Measurements from ENCODE around the gene RDH12. TPM values are rescaled to one million over a fixed set of nuclear protein-coding genes. Genes with fewer than 3 reads are reported as not detected.

RDH12 gene
- total RNA-seq, 3 donors from 2014 or later, result not detected

DNA sequence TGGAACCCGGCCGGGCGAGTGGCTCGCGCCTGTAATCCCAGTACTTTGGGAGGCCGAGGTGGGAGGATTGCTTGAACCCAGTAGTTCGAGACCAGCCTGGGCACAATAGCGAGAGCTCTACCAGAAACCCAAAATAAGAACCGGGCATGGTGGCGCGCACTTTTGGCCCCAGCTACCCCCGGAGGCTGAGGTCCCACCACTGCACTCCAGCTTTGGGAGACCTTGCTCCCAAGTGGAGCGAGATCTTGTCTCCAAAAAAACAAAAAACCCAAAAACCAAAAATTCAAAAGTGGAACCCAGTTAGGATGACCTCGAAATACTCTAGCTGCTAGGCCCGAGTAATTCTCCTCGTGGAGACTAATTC lies 26.5 kb upstream of the RDH12 start:
- Histone ChIP-seq H3K9me3 (no peaks in the 10 kb centered on the region), H3K27me3 (no peaks in the 10 kb centered on the region), H3K4me3 (peak overlapping the region; percentile 81 to 99 (median 87)), H3K27ac (peak overlapping the region; percentile 99), H3K36me3 (no peaks in the 10 kb centered on the region), H3K4me1 (peaks cover 0 to 16% of the 10 kb centered on the region in 2 donors)
- intact Hi-C loops (cut with DNase I; ENCODE audit: low total_unique reads), result no loop called here
- no peak for TF ChIP-seq POLR2AphosphoS5 (IDR thresholded peaks at IDR 0.05)
- TF ChIP-seq, protein P1, sequence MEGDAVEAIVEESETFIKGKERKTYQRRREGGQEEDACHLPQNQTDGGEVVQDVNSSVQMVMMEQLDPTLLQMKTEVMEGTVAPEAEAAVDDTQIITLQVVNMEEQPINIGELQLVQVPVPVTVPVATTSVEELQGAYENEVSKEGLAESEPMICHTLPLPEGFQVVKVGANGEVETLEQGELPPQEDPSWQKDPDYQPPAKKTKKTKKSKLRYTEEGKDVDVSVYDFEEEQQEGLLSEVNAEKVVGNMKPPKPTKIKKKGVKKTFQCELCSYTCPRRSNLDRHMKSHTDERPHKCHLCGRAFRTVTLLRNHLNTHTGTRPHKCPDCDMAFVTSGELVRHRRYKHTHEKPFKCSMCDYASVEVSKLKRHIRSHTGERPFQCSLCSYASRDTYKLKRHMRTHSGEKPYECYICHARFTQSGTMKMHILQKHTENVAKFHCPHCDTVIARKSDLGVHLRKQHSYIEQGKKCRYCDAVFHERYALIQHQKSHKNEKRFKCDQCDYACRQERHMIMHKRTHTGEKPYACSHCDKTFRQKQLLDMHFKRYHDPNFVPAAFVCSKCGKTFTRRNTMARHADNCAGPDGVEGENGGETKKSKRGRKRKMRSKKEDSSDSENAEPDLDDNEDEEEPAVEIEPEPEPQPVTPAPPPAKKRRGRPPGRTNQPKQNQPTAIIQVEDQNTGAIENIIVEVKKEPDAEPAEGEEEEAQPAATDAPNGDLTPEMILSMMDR (IDR thresholded peaks at IDR 0.05), result no peak
- no peak for TF ChIP-seq POLR2A (IDR thresholded peaks at IDR 0.05)
- DNase-seq (ENCODE audit: low spot score in 2 of 2), result no peak

DNA sequence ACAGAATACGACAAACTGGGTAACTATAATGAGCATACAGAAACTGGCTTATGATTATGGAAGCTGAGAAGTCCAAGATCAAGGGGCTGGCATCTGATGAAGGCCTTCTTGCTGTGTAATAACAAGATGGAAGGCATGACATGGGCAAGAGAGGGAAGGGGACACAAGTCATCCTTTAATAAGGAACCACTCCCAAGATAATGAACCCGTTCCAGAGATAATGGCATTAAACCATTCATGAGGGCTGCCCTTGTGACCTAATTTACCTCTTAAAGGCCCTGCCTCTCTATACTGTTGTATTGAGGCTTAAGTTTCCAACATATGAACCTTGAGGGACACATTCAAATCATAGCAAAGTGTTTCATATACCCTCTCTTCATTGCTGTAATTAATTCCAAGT lies 22.7 kb upstream of the RDH12 start:
- no peaks in the 10 kb centered on the region for H3K36me3 ChIP-seq
- TF ChIP-seq POLR2A (IDR thresholded peaks at IDR 0.05) (no peak), POLR2AphosphoS5 (IDR thresholded peaks at IDR 0.05) (no peak)
- TF ChIP-seq, protein P1 (IDR thresholded peaks at IDR 0.05), result no peak
- H3K9me3 ChIP-seq, result no peaks in the 10 kb centered on the region
- H3K4me3 ChIP-seq, result no peak overlapping the region
- DNase-seq (ENCODE audit: low spot score in 2 of 2), result no peak
- intact Hi-C loops (cut with DNase I; ENCODE audit: low total_unique reads), result no loop called here
- H3K4me1 ChIP-seq, result no peaks in the 10 kb centered on the region
- H3K27ac ChIP-seq, result no peak overlapping the region
- no peaks in the 10 kb centered on the region for H3K27me3 ChIP-seq

DNA sequence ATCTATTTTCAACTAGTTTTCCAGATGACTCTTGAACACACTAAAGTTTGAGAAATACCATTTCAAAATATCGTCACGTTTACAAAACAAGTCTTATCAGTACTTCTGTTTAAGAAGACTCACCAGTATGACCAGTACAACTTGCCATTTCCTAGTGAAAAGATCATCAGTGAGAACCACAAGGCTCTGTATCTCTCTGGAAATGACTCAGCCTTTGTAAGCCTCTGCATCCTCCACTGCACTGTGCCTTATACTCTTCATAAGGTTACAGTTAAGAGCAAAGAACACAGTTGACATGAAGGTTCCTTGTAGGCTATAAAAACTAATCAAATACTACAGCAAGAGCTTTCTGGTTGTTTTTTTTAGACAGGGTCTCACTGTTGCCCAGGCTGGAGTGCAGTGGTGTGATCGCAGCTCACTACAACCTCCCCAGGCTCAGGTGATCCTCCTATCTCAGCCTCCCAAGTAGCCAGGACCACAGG lies 21.5 kb upstream of the RDH12 start:
- Histone ChIP-seq H3K4me3 (no peak overlapping the region), H3K9me3 (no peaks in the 10 kb centered on the region), H3K36me3 (no peaks in the 10 kb centered on the region), H3K27ac (no peak overlapping the region), H3K27me3 (no peaks in the 10 kb centered on the region), H3K4me1 (no peaks in the 10 kb centered on the region)
- no peak for DNase-seq (ENCODE audit: low spot score in 2 of 2)
- TF ChIP-seq, protein P1 (IDR thresholded peaks at IDR 0.05), result no peak
- TF ChIP-seq POLR2A (IDR thresholded peaks at IDR 0.05) (no peak), POLR2AphosphoS5 (IDR thresholded peaks at IDR 0.05) (no peak)
- intact Hi-C loops (cut with DNase I; ENCODE audit: low total_unique reads), result no loop called here

DNA sequence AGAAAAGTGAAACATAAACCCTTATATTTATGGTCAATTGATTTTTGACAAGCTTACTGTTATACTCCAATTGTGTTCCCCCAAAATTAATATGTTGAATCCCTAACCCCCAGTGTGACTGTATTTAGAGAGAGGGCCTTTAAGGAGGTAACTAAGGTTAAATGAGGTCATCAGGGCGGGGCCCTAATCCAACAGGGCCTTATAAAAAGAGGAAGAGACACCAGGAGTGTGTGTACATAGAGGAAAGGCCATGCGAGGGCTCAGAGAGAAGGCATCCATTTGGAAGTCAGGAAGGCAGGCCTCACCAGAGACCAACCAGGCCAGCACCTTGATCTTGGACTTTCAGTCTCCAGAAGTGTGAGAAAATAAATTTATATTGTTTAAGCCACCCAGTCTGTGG lies 20.7 kb upstream of the RDH12 start:
- no peak overlapping the region for H3K4me3 ChIP-seq
- intact Hi-C loops (cut with DNase I; ENCODE audit: low total_unique reads), result no loop called here
- H3K27me3 ChIP-seq, result no peaks in the 10 kb centered on the region
- no peak overlapping the region for H3K27ac ChIP-seq
- H3K36me3 ChIP-seq, result no peaks in the 10 kb centered on the region
- no peaks in the 10 kb centered on the region for H3K9me3 ChIP-seq
- H3K4me1 ChIP-seq, result no peaks in the 10 kb centered on the region
- no peak for TF ChIP-seq POLR2A (IDR thresholded peaks at IDR 0.05)
- DNase-seq (ENCODE audit: low spot score in 2 of 2), result no peak

DNA sequence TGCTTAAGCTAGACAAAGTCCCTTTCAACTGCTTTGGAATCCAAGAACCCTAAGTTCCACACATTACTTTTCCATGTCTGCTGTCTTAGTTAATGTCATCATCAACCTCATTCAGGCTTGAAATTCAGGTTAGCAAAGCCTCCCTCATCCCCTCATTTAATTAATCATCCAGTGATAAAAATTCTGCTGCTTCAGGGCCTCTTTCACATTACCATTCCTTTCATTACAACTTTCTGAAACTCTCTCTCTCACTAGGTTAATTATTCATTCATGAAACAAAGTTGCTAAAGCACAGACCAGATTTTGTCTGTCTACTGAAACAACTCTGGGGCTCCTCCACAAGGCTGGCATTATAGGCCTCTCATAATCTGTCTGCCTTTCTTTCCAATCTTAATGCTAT lies 17.8 kb upstream of the RDH12 start:
- H3K4me3 ChIP-seq, result no peak overlapping the region
- H3K9me3 ChIP-seq, result no peaks in the 10 kb centered on the region
- no peaks in the 10 kb centered on the region for H3K27me3 ChIP-seq
- no peaks in the 10 kb centered on the region for H3K4me1 ChIP-seq
- no peak overlapping the region for H3K27ac ChIP-seq
- no peak for DNase-seq (ENCODE audit: low spot score in 2 of 2)
- TF ChIP-seq POLR2A (IDR thresholded peaks at IDR 0.05) (no peak), POLR2AphosphoS5 (IDR thresholded peaks at IDR 0.05) (no peak)
- TF ChIP-seq, protein P1 (IDR thresholded peaks at IDR 0.05), result no peak
- H3K36me3 ChIP-seq, result no peaks in the 10 kb centered on the region
- intact Hi-C loops (cut with DNase I; ENCODE audit: low total_unique reads), result no loop called here

DNA sequence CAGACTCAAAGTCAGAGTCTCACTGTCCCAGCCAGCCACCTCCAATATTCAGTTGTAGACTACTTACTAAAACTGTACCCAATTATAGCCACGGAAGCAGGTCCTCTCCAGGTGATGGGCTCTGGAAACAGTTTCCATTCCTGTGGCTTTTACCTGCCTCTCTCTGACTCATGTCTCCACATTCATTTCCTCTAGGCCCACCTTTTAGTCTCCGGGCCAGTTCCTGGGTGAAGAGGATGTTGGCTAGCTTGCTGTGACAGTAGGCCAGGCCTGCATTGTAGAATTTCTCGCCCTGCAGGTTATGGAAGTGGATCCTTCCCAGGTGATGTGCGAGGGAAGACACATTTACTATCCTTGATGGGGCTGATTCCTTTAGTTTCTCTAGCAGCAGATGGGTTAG lies 11.7 kb upstream of the RDH12 start:
- Histone ChIP-seq H3K4me1 (no peaks in the 10 kb centered on the region), H3K27ac (no peak overlapping the region), H3K9me3 (no peaks in the 10 kb centered on the region), H3K36me3 (no peaks in the 10 kb centered on the region), H3K4me3 (no peak overlapping the region), H3K27me3 (no peaks in the 10 kb centered on the region)
- intact Hi-C loops (cut with DNase I; ENCODE audit: low total_unique reads), result no loop called here
- no peak for DNase-seq (ENCODE audit: low spot score in 2 of 2)
- TF ChIP-seq, protein P1 (IDR thresholded peaks at IDR 0.05), result no peak
- no peak for TF ChIP-seq POLR2A (IDR thresholded peaks at IDR 0.05)
- no peak for TF ChIP-seq POLR2AphosphoS5 (IDR thresholded peaks at IDR 0.05)

All from breast epithelium (tissue), 4 donors.